Coronary artery (tissue), 2 donors: ENCODE data around the gene COL9A3.

Experiments
- DNase-seq: peaks from one replicate; pipeline ENCODE4 v3.0.0-alpha.2; 2017; ENCODE audit warnings: low spot score
- H3K27ac ChIP-seq, 2 donors: fragments of 200-600 bp; sonication (generic); one replicate each; pipeline ENCODE4 v1.5.1; 2016 to 2019
- H3K4me3 ChIP-seq: fragments of 200-600 bp; sonication (generic); 2 replicates; pipeline ENCODE4 v1.5.1; 2016; ENCODE audit warnings: mild to moderate bottlenecking, moderate library complexity
- TF ChIP-seq, protein P1 (sequence below): fragments of 200-600 bp; sonication (generic); IDR thresholded peaks from one replicate; pipeline ENCODE4 v1.5.1; 2019; ENCODE audit warnings: antibody characterized with exemption

Gene COL9A3

DNA sequence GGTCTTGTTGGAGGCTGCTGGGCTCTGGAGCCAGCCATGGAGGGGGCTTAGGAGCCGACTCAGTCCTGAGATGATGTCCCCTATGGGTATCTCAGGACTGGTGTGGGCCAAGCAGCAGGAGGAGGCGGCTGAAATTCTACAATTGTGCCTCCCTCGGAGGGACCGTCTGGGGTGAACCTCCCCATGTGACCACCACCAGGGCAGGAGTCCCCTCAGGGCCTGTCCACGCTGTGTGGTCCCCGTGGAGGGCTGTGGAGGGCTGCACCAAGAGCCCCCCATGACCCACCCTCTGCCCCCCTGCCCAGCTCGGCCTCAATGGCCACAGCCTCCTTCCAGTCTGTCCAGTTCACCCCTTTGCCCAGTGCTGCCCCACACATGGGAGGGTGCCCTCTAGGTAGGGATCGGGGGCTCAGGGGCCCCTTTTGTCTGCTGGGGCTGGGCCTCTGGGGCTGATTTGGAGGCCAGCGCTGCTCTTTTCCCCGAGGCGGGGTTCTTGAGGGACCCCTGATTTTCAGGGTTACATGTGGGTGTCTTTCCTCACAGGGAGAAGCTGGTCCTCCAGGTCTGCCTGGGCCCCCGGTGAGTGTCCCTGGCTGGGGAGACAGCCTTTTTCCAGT lies 1.2 kb downstream of the COL9A3 start:
- TF ChIP-seq, protein P1, sequence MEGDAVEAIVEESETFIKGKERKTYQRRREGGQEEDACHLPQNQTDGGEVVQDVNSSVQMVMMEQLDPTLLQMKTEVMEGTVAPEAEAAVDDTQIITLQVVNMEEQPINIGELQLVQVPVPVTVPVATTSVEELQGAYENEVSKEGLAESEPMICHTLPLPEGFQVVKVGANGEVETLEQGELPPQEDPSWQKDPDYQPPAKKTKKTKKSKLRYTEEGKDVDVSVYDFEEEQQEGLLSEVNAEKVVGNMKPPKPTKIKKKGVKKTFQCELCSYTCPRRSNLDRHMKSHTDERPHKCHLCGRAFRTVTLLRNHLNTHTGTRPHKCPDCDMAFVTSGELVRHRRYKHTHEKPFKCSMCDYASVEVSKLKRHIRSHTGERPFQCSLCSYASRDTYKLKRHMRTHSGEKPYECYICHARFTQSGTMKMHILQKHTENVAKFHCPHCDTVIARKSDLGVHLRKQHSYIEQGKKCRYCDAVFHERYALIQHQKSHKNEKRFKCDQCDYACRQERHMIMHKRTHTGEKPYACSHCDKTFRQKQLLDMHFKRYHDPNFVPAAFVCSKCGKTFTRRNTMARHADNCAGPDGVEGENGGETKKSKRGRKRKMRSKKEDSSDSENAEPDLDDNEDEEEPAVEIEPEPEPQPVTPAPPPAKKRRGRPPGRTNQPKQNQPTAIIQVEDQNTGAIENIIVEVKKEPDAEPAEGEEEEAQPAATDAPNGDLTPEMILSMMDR = no peak
- peak overlapping the region in 1 of 2 donors; percentile 63 for H3K27ac ChIP-seq
- H3K4me3 ChIP-seq = peak overlapping the region; percentile 71
- no peak for DNase-seq

DNA sequence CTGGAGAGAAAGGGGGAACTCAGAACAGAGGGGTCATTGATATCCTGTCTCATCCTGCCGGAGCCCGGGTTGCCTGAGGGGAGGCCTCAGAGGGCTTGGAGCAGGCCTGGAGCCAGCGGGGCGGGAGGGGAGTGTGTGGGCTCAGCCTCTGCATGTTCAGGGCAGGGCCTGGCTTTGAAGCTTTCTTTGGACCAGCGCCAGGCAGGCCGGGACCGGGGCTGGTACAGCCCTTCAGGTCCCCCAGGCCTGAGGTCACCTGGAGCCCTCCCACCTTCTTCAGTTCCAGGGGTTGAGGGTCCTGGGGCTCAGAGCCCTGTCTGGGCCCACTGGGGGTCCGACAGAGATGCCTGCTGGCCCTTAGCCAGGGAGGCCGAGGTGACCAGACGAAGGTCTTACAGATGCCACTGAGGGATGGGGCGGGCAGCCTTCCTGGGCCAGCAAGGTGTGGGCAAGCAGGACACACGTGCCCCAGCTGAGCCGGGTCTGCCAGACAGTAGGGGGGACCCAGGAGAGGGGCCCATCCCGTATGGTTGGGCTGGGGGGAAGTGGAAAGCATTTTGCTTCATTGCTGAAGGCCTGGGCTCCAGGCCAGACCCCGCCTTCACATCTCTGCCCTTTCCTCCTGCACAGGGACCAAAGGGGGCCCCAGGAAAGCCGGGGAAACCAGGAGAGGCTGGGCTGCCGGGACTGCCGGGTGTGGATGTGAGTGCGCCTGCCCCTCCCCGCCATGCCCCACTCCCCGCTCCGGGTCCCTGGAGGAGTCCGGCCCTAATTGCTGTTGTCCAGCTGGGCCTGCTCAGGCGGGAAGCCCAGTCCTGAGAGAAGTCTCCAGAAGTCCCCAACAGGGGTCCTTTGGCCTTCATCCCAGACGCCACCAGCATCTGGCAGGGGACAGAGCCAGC lies 2.0 kb downstream of the COL9A3 start:
- peak overlapping the region; percentile 37 for H3K4me3 ChIP-seq
- no peak for DNase-seq
- peak overlapping the region in 1 of 2 donors; percentile 63 for H3K27ac ChIP-seq
- TF ChIP-seq, protein P1 = no peak

DNA sequence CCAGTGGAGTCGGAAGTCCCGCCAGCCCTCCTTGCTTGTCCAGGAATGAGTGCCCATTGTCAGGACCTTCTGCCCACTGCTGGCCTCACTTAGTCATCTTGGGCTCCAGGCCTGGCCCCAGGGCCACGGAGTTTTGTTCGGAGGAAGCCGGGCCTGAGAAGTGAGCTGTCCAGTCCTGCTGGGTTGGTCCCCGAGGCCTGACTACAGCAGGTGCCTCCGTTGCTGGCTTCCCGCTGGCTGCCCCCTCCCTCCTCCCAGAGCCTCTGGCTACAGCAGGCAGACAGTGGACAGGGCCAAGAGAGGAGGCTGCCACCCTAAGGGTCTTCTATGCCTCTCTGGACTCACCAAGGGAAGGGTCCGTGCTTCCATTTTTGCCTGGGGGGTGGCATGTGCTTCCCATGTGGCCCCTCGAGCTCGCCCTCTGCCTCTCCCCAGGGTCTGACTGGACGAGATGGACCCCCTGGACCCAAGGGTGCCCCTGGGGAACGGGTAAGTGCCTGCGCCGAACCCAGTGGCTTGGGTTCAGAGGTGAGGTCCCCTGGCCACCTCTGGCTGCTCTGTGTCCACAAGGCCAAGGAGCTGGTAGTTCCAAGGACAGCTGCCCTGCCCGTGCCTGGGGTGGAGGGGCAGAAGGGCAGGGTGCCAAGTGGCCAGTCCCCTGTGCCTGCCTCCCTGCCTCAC lies 2.8 kb downstream of the COL9A3 start:
- H3K27ac ChIP-seq = peak overlapping the region in 1 of 2 donors; percentile 63
- H3K4me3 ChIP-seq = peak overlapping the region; percentile 37
- no peak for DNase-seq
- TF ChIP-seq, protein P1 = no peak

DNA sequence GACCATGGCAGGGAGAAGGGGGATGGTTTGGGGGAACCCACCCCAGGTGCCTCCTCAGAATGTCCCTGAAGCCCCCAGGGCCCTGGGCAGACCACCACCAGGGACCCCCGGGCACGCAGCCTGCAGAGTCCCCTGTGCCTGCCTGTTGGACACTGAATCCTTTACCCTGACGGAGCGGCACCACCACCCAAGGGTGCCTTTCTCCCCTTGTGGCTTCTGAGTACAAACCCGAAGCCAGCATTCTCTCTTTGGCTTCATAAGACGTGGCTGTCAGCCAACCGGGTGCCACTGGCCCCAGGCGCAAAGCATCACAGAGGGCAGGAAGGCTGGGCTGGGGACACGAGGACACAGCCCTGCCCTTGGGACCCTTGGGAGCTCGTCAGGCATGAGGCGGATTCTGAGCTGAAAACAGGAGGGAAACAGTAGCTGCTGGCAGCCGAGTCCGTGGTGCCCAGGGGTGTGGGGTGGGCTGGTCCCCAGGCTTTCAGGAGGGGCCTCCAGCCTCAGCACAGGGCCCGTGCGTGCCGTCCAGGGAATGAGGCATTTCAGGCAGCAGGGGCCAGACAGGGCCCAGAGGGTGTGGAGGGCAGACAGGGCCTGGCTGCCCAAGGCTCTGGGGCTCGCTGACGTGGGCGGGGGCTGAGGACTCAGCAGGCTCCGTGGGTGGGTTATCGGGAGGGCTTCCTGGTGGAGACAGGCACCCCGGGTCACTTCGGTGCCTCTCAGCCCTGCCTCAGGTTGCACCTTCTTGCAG lies 3.5 kb downstream of the COL9A3 start:
- no peak overlapping the region for H3K4me3 ChIP-seq
- DNase-seq = no peak
- TF ChIP-seq, protein P1 = no peak
- H3K27ac ChIP-seq = peak overlapping the region in 1 of 2 donors; percentile 63

DNA sequence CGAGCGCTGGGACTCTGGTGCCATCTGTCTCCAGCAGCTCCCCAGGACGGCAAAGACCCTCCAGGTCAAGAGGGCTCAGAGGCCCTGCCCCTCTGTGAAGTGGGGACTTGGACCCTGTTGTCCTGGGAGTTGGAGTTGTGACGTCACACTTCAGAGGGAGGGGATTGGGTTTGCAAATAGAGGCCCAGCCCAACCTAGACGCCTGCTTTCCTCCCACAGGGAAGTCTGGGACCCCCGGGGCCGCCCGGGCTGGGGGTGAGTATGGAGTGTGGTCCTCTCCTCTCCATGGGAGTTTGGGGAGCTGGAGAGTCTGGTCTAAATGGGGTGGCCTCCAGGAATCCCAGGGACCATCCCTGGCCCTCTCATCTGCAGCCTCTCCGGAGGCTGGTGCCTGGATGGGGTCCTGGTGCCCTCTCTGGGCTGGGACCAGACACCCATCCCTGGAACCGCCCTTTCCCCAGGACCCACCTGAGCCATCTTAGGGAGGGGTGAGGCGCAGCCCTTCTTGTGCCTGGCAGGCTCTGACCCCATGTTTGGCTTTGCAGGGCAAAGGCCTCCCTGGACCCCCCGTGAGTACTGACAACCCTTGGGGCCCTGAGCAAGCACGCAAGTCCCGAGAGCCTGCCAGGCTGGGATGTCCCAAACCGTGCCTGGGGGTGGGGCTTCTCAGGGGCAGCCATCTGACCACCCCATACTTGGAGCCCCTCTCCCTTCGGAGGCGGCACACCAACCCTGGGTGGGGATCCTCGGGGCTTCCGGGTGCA lies 4.3 kb downstream of the COL9A3 start:
- no peak for DNase-seq
- TF ChIP-seq, protein P1 = no peak
- Histone ChIP-seq H3K4me3 (no peak overlapping the region), H3K27ac (no peak overlapping the region)

DNA sequence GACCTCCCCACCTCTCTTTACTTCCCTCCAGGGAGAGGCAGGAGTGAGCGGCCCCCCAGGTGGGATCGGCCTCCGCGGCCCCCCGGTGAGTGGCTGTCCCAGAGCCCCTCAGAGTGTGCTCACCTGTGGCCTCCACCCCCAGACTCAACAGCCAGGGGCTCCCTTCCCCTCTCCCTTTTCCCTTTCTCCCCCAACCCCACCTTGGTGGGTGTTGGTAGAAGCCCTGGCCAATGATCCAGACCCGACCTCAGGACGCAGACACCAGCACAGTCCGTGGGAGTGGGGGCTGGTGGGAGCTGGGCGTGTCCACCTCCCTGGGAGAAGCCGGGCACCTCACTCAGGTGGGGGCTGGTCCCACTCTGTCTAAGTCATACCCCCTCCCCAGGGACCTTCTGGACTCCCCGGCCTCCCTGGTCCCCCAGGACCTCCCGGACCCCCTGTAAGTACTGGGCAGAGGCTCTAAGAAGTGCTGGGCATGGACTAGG lies 4.9 kb downstream of the COL9A3 start:
- Histone ChIP-seq H3K27ac (no peak overlapping the region), H3K4me3 (no peak overlapping the region)
- DNase-seq = no peak
- TF ChIP-seq, protein P1 = no peak
